ENCODE data around the gene CCDC85C. TPM values are rescaled to one million over a fixed set of nuclear protein-coding genes. Genes with fewer than 3 reads are reported as not detected.

The CCDC85C gene
- total RNA-seq, 2 donors from 2014 or later = 32.8 to 45.8 TPM

GRCh38 chr14:99546234-99546879 lies 57.6 kb downstream of the CCDC85C start:
- H3K27ac Mint-ChIP-seq = no peak overlapping the region
- no peak overlapping the region for H3K9ac ChIP-seq (ENCODE audit: extremely low read depth, low read length, poor library complexity, severe bottlenecking)

DNA sequence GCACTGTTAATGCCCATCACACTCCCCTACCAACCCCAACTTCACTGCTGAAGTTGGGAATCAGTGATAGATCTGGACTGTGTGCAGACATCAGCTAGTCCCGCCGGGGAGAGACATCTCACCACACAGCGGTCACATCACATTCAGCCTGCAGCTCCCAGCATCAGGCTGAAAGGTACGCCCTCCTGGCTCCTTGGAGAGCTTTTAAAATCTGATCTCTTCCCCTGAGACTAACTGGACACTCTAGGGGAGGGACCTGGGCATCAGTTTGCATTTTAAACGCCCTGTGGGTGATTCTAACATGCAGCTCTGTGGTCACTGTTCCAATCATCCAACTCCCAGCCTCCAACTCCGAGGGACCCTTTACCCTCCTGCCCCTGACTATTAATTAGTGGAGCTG lies 58.4 kb downstream of the CCDC85C start:
- Mint-ChIP-seq H3K4me3 (no peak overlapping the region), H3K9me3 (no peaks in the 10 kb centered on the region), H3K4me1 (peaks cover 44% of the 10 kb centered on the region), H3K36me3 (ENCODE audit: low read depth) (no peaks in the 10 kb centered on the region), H3K27ac (no peak overlapping the region), H3K27me3 (ENCODE audit: insufficient read depth) (no peaks in the 10 kb centered on the region)
- Histone ChIP-seq H3K9ac (ENCODE audit: extremely low read depth, low read length, poor library complexity, severe bottlenecking) (no peak overlapping the region), H3K4me3 (ENCODE audit: low read length) (no peak overlapping the region), H3K27ac (ENCODE audit: low read depth, low read length) (no peak overlapping the region), H3K9me3 (ENCODE audit: control insufficient read depth, low read length) (no peaks in the 10 kb centered on the region), H3K4me1 (ENCODE audit: control insufficient read depth, insufficient read depth, low read length) (peaks cover 13% of the 10 kb centered on the region), H3K36me3 (ENCODE audit: control insufficient read depth, insufficient read depth, low read length) (no peaks in the 10 kb centered on the region), H3K27me3 (ENCODE audit: control insufficient read depth, insufficient read depth, low read length, poor library complexity, severe bottlenecking) (no peaks in the 10 kb centered on the region)
- 75% methylated on average over 6 of the region's 6 CpGs; no CpG with 5 or more reads in 1 of the 2 experiments for WGBS, 2 experiments (ENCODE audit: insufficient coverage in 1 of 2, insufficient read length in 1 of 2)
- DNase-seq = no peak
- TF ChIP-seq CTCF (conservative IDR thresholded peaks at IDR 0.05) = no peak

More at GRCh38 chr14:99546234-99546879, 57.6 kb downstream of the CCDC85C start:
- peaks cover 13% of the 10 kb centered on the region for H3K4me1 ChIP-seq (ENCODE audit: control insufficient read depth, insufficient read depth, low read length)
- H3K4me3 ChIP-seq (ENCODE audit: low read length) = no peak overlapping the region
- 38 to 44% methylated on average over 8 to 13 of the region's 13 CpGs for WGBS, 2 experiments (ENCODE audit: insufficient coverage in 1 of 2, insufficient read length in 1 of 2)
- no peaks in the 10 kb centered on the region for H3K36me3 Mint-ChIP-seq (ENCODE audit: low read depth)
- H3K36me3 ChIP-seq (ENCODE audit: control insufficient read depth, insufficient read depth, low read length) = no peaks in the 10 kb centered on the region
- no peaks in the 10 kb centered on the region for H3K9me3 Mint-ChIP-seq
- H3K27me3 ChIP-seq (ENCODE audit: control insufficient read depth, insufficient read depth, low read length, poor library complexity, severe bottlenecking) = no peaks in the 10 kb centered on the region
- no peak overlapping the region for H3K27ac ChIP-seq (ENCODE audit: low read depth, low read length)
- H3K4me3 Mint-ChIP-seq = no peak overlapping the region
- no peaks in the 10 kb centered on the region for H3K9me3 ChIP-seq (ENCODE audit: control insufficient read depth, low read length)
- peaks cover 51% of the 10 kb centered on the region for H3K4me1 Mint-ChIP-seq
- TF ChIP-seq CTCF (conservative IDR thresholded peaks at IDR 0.05) = no peak
- H3K27me3 Mint-ChIP-seq (ENCODE audit: insufficient read depth) = no peaks in the 10 kb centered on the region
- DNase-seq = peak; percentile 79

DNA sequence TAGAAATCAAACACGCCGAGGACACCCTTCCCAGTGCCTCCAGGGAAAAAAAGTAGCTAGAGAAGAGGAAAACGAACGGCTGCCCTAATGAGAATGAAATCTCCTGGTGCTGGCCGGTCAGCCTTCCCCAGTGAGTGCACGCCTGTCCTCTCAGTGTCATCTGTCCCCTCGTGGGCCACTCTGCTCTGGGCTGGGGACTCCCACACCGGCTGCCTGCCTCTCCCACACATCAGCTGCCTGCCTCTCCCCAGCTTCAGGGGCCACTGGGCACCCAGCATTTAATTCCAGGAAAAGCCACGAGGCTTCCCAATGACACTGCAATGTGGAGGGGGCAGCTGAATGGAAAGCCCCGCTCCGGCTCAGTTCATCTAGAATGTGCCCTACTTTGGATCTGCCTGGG lies 59.0 kb downstream of the CCDC85C start:
- peaks cover 41% of the 10 kb centered on the region for H3K4me1 Mint-ChIP-seq
- H3K4me3 Mint-ChIP-seq = no peak overlapping the region
- Histone ChIP-seq H3K4me1 (ENCODE audit: control insufficient read depth, insufficient read depth, low read length) (peaks cover 15% of the 10 kb centered on the region), H3K9ac (ENCODE audit: extremely low read depth, low read length, poor library complexity, severe bottlenecking) (no peak overlapping the region), H3K27ac (ENCODE audit: low read depth, low read length) (no peak overlapping the region), H3K9me3 (ENCODE audit: control insufficient read depth, low read length) (no peaks in the 10 kb centered on the region), H3K36me3 (ENCODE audit: control insufficient read depth, insufficient read depth, low read length) (no peaks in the 10 kb centered on the region), H3K27me3 (ENCODE audit: control insufficient read depth, insufficient read depth, low read length, poor library complexity, severe bottlenecking) (no peaks in the 10 kb centered on the region), H3K4me3 (ENCODE audit: low read length) (no peak overlapping the region)
- no peaks in the 10 kb centered on the region for H3K27me3 Mint-ChIP-seq (ENCODE audit: insufficient read depth)
- TF ChIP-seq CTCF (conservative IDR thresholded peaks at IDR 0.05) = no peak
- no peak overlapping the region for H3K27ac Mint-ChIP-seq
- H3K9me3 Mint-ChIP-seq = no peaks in the 10 kb centered on the region
- DNase-seq = no peak
- no peaks in the 10 kb centered on the region for H3K36me3 Mint-ChIP-seq (ENCODE audit: low read depth)
- WGBS, 2 experiments (ENCODE audit: insufficient coverage in 1 of 2, insufficient read length in 1 of 2) = 80 to 85% methylated on average over 9 to 11 of the region's 11 CpGs

Measured in endodermal cell (in vitro differentiated cells).